HEK293 (cell line): ENCODE results near the gene TRIAP1.

ENCODE experiments used
- BCL11A ChIP-seq: fragments of 450-650 bp; formaldehyde crosslinking; IDR thresholded peaks from 2 replicates; pipeline ENCODE4 v1.5.1; 2016; ENCODE audit warnings: low read depth, missing biosample characterization, missing genetic modification characterization
- BCL6B ChIP-seq: fragments of 450-650 bp; formaldehyde crosslinking; IDR thresholded peaks from 2 replicates; pipeline ENCODE4 v1.5.1; 2017; ENCODE audit warnings: missing biosample characterization, missing genetic modification characterization
- GLI4 ChIP-seq: fragments of 450-650 bp; formaldehyde crosslinking; IDR thresholded peaks from 2 replicates; pipeline ENCODE4 v1.5.1; 2016; ENCODE audit warnings: missing biosample characterization, missing genetic modification characterization
- GLIS2 ChIP-seq: fragments of 450-650 bp; formaldehyde crosslinking; IDR thresholded peaks from 2 replicates; pipeline ENCODE4 v1.5.1; 2016; ENCODE audit warnings: missing biosample characterization, missing genetic modification characterization
- HOXD13 ChIP-seq: sonication (generic); formaldehyde crosslinking; IDR thresholded peaks from 2 replicates; pipeline ENCODE4 v1.8.0; 2022; ENCODE audit warnings: missing genetic modification reagents, borderline replicate concordance
- KLF16 ChIP-seq: fragments of 450-650 bp; formaldehyde crosslinking; IDR thresholded peaks from 2 replicates; pipeline ENCODE4 v1.5.1; 2017; ENCODE audit warnings: missing biosample characterization, missing genetic modification characterization
- KLF17 ChIP-seq: fragments of 450-650 bp; formaldehyde crosslinking; IDR thresholded peaks from 2 replicates; pipeline ENCODE4 v1.5.1; 2016; ENCODE audit warnings: missing biosample characterization, missing genetic modification characterization
- KLF7 ChIP-seq: fragments of 450-650 bp; formaldehyde crosslinking; IDR thresholded peaks from 2 replicates; pipeline ENCODE4 v1.5.1; 2016; ENCODE audit warnings: missing biosample characterization, missing genetic modification characterization, borderline replicate concordance
- SCRT2 ChIP-seq: fragments of 450-650 bp; formaldehyde crosslinking; IDR thresholded peaks from 2 replicates; pipeline ENCODE4 v1.5.1; 2016; ENCODE audit warnings: missing biosample characterization, missing genetic modification characterization
- TRIM28 ChIP-seq: IDR thresholded peaks from 2 replicates; pipeline ENCODE4 v1.6.1; 2011; ENCODE audit warnings: low read length, control low read depth, borderline replicate concordance
- ZBTB20 ChIP-seq: fragments of 450-650 bp; formaldehyde crosslinking; IDR thresholded peaks from 2 replicates; pipeline ENCODE4 v1.5.1; 2016; ENCODE audit warnings: missing biosample characterization, missing genetic modification characterization
- ZNF10 ChIP-seq: fragments of 450-650 bp; formaldehyde crosslinking; IDR thresholded peaks from 2 replicates; pipeline ENCODE4 v1.5.1; 2017; ENCODE audit warnings: missing biosample characterization, missing genetic modification characterization
- ZNF114 ChIP-seq: fragments of 450-650 bp; formaldehyde crosslinking; IDR thresholded peaks from 2 replicates; pipeline ENCODE4 v1.5.0; 2017; ENCODE audit warnings: missing biosample characterization, missing genetic modification characterization
- ZNF133 ChIP-seq: fragments of 450-650 bp; formaldehyde crosslinking; IDR thresholded peaks from 2 replicates; pipeline ENCODE4 v1.5.1; 2016; ENCODE audit warnings: missing biosample characterization, missing genetic modification characterization
- ZNF140 ChIP-seq: fragments of 450-650 bp; formaldehyde crosslinking; IDR thresholded peaks from 2 replicates; pipeline ENCODE4 v1.5.1; 2016; ENCODE audit warnings: missing biosample characterization, missing genetic modification characterization
- ZNF155 ChIP-seq: fragments of 450-650 bp; formaldehyde crosslinking; IDR thresholded peaks from 2 replicates; pipeline ENCODE4 v1.5.1; 2016; ENCODE audit warnings: missing biosample characterization, missing genetic modification characterization
- ZNF335 ChIP-seq: fragments of 450-650 bp; formaldehyde crosslinking; conservative IDR thresholded peaks from 2 replicates; pipeline ENCODE4 v1.5.1; 2016; ENCODE audit warnings: missing biosample characterization, missing genetic modification characterization
- ZNF394 ChIP-seq: fragments of 450-650 bp; formaldehyde crosslinking; IDR thresholded peaks from 2 replicates; pipeline ENCODE4 v1.5.1; 2016; ENCODE audit warnings: missing biosample characterization, missing genetic modification characterization, mild to moderate bottlenecking, moderate library complexity, borderline replicate concordance
- ZNF423 ChIP-seq: fragments of 450-650 bp; formaldehyde crosslinking; IDR thresholded peaks from 2 replicates; pipeline ENCODE4 v1.5.1; 2016; ENCODE audit warnings: missing biosample characterization, missing genetic modification characterization
- ZNF473 ChIP-seq: fragments of 450-650 bp; formaldehyde crosslinking; IDR thresholded peaks from 2 replicates; pipeline ENCODE4 v1.5.1; 2017; ENCODE audit warnings: missing biosample characterization, missing genetic modification characterization
- ZNF513 ChIP-seq: fragments of 450-650 bp; IDR thresholded peaks from 2 replicates; pipeline ENCODE4 v1.5.1; 2018; ENCODE audit warnings: missing biosample characterization, missing genetic modification characterization
- ZNF514 ChIP-seq: fragments of 450-650 bp; formaldehyde crosslinking; IDR thresholded peaks from 2 replicates; pipeline ENCODE4 v1.5.1; 2016; ENCODE audit warnings: missing biosample characterization, missing genetic modification characterization
- ZNF544 ChIP-seq: fragments of 450-650 bp; formaldehyde crosslinking; IDR thresholded peaks from 2 replicates; pipeline ENCODE4 v1.5.0; 2017; ENCODE audit warnings: missing biosample characterization, missing genetic modification characterization
- ZNF596 ChIP-seq: fragments of 450-650 bp; IDR thresholded peaks from 2 replicates; pipeline ENCODE4 v1.5.0; 2018; ENCODE audit warnings: missing biosample characterization, mild to moderate bottlenecking, missing genetic modification characterization, moderate library complexity
- ZNF658 ChIP-seq: fragments of 450-650 bp; formaldehyde crosslinking; IDR thresholded peaks from 2 replicates; pipeline ENCODE4; 2016; ENCODE audit warnings: missing biosample characterization, missing genetic modification characterization
- ZNF692 ChIP-seq: fragments of 450-650 bp; formaldehyde crosslinking; IDR thresholded peaks from 2 replicates; pipeline ENCODE4 v1.5.1; 2016; ENCODE audit warnings: missing biosample characterization, missing genetic modification characterization
- ZNF76 ChIP-seq: fragments of 450-650 bp; formaldehyde crosslinking; IDR thresholded peaks from 2 replicates; pipeline ENCODE4; 2016; ENCODE audit warnings: low read depth, missing biosample characterization, missing genetic modification characterization, borderline replicate concordance
- ZSCAN16 ChIP-seq: fragments of 450-650 bp; formaldehyde crosslinking; IDR thresholded peaks from 2 replicates; pipeline ENCODE4 v1.5.1; 2016; ENCODE audit warnings: missing biosample characterization, missing genetic modification characterization
- ZSCAN18 ChIP-seq: fragments of 450-650 bp; formaldehyde crosslinking; IDR thresholded peaks from 2 replicates; pipeline ENCODE4 v1.5.1; 2016; ENCODE audit warnings: missing biosample characterization, missing genetic modification characterization
- ZSCAN4 ChIP-seq: fragments of 450-650 bp; formaldehyde crosslinking; IDR thresholded peaks from 2 replicates; pipeline ENCODE4 v1.5.1; 2017; ENCODE audit warnings: missing biosample characterization, missing genetic modification characterization
- ZXDB ChIP-seq: fragments of 450-650 bp; formaldehyde crosslinking; IDR thresholded peaks from 2 replicates; pipeline ENCODE4 v1.5.1; 2016; ENCODE audit warnings: missing biosample characterization, missing genetic modification characterization

Gene TRIAP1

GRCh38 chr12:120445911-120446843, at the start of gene TRIAP1, which contains the start of gene GATC (continued):
- TF ChIP-seq BCL6B (no peak), GLIS2 (tag by site-specific recombination) (peak; percentile 98), ZNF335 (tag by site-specific recombination) (peak; percentile 84), ZNF658 (tag by site-specific recombination) (no peak), ZNF544 (tag by site-specific recombination) (no peak), KLF7 (tag by site-specific recombination) (peak; percentile 53; the same call in 1 of the 2 replicates), ZSCAN18 (no peak), HOXD13 (CRISPR knock-in tag) (no peak; the same call in 1 of the 2 replicates), SCRT2 (peak; percentile 58), ZNF10 (tag by site-specific recombination) (peak; percentile 74; the same call in 1 of the 2 replicates), KLF17 (tag by site-specific recombination) (peak; percentile 96), ZNF155 (no peak), ZSCAN4 (tag by site-specific recombination) (peak; percentile 40; the same call in 1 of the 2 replicates), ZNF513 (tag by site-specific recombination) (no peak), ZNF394 (tag by site-specific recombination) (peak; percentile 61; the same call in 1 of the 2 replicates), BCL11A (peak; percentile 61; the same call in 1 of the 2 replicates), GLI4 (0 out of 2 replicates have a peak, but pooled peaks have one; percentile 42), ZNF140 (tag by site-specific recombination) (no peak), ZNF133 (no peak), ZNF76 (peak; percentile 79; the same call in 1 of the 2 replicates), ZBTB20 (tag by site-specific recombination) (peak; percentile 84), KLF16 (tag by site-specific recombination) (peak; percentile 72), ZXDB (peak; percentile 97), ZNF473 (no peak), TRIM28 (no peak), ZNF423 (tag by site-specific recombination) (0 out of 2 replicates have a peak, but pooled peaks have one; percentile 49), ZNF596 (no peak), ZSCAN16 (tag by site-specific recombination) (peak; percentile 73; the same call in 1 of the 2 replicates), ZNF692 (tag by site-specific recombination) (peak; percentile 89), ZNF514 (tag by site-specific recombination) (no peak), ZNF114 (tag by site-specific recombination) (no peak)
